ENCODE data around the gene TXNRD1.
A peak's percentile ranks its signal among the peaks of the same experiment; 100 is the strongest.
"Not testable (repeated sequence)": the region's sequence is repeated elsewhere in the genome, so short reads cannot be mapped to it uniquely, and the experiment has no call there.

Gene TXNRD1

GRCh38 chr12:104376650-104377513 lies 161.3 kb downstream of the TXNRD1 start:
- no peak for DNase-seq

- DNase-seq: no peak
These were observed 161.9 kb downstream of the TXNRD1 start for GRCh38 chr12:104377514-104377812.

- DNase-seq: no peak
These were observed 162.8 kb downstream of the TXNRD1 start for GRCh38 chr12:104378427-104378826.

GRCh38 chr12:104381341-104381730 lies 165.8 kb downstream of the TXNRD1 start:
- no peak for DNase-seq

GRCh38 chr12:104381731-104382480 lies 166.3 kb downstream of the TXNRD1 start:
- DNase-seq: peak; percentile 85

- DNase-seq: no peak
These were observed 168.7 kb downstream of the TXNRD1 start for GRCh38 chr12:104384141-104384880.

- no peak for DNase-seq
These were observed 169.9 kb downstream of the TXNRD1 start for GRCh38 chr12:104385510-104385909.

GRCh38 chr12:104386461-104386860 lies 170.9 kb downstream of the TXNRD1 start:
- DNase-seq: no peak

- DNase-seq: no peak
These were observed 171.6 kb downstream of the TXNRD1 start for GRCh38 chr12:104387190-104387589.

GRCh38 chr12:104394086-104394485 lies 178.5 kb downstream of the TXNRD1 start:
- DNase-seq: not testable (repeated sequence)

Data from right forelimb (tissue), 1 donor.